Activated CD8-positive, alpha-beta memory T cell treated with anti-CD3 and anti-CD28 coated beads, Interleukin-2, amount 50 U/mL, for 24 hours (primary cell): Measurements from ENCODE around the gene TBC1D2.
A peak's percentile ranks its signal among the peaks of the same experiment; 100 is the strongest.
"Not testable (repeated sequence)": the region's sequence is repeated elsewhere in the genome, so short reads cannot be mapped to it uniquely, and the experiment has no call there.

Experiments used
- DNase-seq: peaks from one replicate; pipeline ENCODE4 v3.0.0-alpha.2; 2020; ENCODE audit errors: extremely low read depth

The TBC1D2 gene

GRCh38 chr9:98255578-98256296 is at the start of gene TBC1D2:
TBC1D2 (minus strand) TSS chr9:98255649; CDS start chr9:98255541, 108 bp downstream.
- peak; percentile 88 for DNase-seq

GRCh38 chr9:98304381-98304780 is 48.9 kb upstream of the TBC1D2 start:
- no peak for DNase-seq

DNA sequence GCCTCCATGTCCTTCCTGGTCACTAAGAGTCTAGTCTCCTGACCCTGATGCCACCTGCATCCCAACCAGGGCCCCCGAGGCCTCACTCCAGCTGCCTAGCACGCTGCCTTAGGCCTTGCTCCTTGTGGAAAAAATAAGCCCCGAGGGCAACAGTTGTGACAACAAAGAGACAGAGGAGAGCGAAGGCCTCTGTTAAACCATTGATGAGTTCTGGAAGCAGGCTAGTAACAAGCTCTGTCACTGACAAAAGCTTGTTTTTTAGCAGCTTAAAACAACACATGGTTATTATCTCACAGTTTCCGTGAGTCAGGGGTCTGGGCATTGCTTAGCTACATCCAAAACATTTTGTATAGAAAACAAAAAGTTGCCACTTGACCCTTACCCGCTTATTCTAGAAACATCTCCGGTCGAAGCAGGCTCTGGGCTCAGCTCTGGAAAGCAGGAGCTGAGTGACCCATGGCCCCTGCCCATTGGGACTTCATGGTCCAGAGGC is 48.2 kb upstream of the TBC1D2 start:
- DNase-seq, result no peak

DNA sequence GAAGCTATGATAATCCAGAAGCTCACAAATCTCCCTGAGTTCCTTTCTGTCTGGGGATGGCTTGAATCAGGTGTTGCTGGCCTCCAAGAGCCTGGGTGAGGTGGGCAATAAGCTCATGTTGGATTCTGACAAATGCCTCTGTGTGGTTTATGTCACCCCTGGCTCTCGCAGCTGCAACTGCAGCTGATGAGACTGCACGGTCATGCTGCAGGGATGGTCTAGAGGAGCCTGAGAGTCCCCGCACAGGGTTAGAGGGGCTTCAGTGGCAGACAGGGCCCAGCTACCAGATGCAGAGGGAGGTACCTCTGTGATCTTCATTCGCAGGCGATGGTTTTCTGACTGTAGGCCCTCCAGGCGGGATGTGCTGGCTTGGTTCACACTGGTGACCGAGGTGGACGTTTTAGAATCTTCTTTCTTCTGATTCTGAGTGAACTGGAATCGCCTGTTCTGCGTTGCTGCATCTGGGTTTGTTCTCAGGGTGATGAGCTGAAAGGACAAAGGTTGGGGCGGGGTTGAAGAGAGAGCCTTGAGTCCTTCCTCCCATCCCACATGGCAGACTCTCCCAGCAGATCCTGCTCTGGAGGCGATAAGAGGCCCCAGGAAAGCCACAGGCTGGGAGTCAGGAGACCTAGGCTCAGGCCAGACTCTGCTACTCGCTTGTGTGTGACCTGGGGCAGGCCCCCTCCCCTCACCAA is 47.6 kb upstream of the TBC1D2 start:
- no peak for DNase-seq

DNA sequence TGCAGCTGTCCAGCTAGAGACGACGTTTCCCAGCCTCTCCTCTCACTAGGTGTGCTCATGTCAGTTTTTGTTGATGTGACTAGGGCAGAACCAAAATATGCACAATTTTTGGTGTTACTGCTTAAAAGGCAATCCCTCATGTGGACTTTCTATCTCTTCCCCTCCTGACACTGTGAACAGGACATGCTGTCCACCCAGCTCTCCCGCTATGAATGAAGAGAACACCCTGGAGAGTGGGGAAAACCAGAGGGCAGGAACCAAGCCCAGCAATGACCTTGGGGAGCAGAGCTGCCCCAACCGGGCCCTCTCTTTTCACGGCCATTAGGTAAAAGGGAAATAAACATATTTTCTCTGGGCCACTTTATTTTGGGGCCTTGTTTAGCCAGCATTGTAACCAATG is 46.7 kb upstream of the TBC1D2 start:
- no peak for DNase-seq

DNA sequence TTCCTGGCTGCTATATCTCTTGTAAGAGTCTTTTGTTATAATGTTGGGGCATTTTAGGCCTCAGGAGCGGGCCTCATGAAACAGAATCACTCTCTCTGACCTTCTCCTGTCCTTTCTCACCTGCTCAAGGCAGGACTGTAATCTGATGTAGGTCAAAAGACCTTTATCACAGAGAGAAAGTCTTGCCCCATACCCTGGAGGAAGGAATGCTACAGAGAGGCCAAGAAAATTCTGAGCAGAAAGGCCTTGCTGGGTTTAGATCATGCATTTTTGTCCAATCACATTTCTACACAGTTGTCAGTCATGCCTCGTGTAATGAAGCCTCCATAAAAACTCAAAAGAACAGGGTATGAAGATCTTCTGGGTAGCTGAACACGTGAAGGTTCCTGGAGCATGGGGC is 45.2 kb upstream of the TBC1D2 start:
- no peak for DNase-seq

GRCh38 chr9:98298476-98298875 is 43.0 kb upstream of the TBC1D2 start:
- no peak for DNase-seq

GRCh38 chr9:98295824-98296223 is 40.4 kb upstream of the TBC1D2 start:
- no peak for DNase-seq

GRCh38 chr9:98291820-98292219 is 36.4 kb upstream of the TBC1D2 start:
- no peak for DNase-seq

DNA sequence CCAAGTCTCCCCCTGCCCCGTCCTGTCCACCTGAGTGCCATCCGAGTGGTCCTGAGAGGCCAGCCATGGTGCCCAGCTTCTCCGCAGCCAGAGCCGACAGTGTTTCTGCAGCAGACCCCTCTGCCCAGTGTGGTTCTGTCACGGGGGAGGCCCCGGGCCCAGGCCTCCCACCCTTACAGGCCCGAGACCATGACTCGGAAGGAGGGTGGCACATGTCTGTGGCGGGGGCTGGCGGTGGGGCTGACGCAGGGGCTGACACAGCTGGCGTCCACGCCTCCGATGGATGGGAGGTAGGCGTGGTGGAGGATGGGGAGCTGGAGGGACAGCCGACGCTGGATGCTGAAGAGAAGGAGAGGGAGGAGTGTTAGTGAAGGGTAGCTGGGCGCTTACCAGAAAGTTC is 35.0 kb upstream of the TBC1D2 start:
- no peak for DNase-seq

DNA sequence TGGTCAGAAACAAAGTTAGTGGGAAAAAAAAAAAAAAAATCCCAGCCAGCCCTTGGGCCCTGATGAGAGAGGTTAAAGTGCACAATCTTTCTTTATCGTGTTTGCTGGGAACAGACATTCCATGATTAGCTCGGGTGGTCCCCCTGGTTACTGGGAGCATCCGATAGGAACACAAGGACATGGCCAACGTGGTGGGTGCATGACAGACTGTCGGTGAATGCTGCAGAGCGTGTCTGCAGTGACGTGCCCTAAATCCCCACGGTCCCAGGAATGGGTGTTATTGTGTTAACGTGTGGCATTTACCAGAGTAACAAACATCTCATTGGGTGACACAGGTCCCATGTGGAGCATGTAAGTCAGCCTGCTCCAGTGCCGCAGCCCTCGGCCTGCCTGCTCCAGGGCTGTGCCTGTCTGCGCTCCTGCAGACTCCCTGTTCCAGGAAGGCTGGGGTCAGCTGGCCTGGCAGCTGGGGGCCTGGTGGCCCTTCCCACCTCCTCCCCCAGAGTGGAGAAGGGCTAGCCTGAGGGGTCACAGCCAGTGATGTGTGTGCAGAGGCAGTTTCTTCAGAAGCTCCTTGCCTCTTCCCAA is 34.3 kb upstream of the TBC1D2 start:
- DNase-seq, result no peak

DNA sequence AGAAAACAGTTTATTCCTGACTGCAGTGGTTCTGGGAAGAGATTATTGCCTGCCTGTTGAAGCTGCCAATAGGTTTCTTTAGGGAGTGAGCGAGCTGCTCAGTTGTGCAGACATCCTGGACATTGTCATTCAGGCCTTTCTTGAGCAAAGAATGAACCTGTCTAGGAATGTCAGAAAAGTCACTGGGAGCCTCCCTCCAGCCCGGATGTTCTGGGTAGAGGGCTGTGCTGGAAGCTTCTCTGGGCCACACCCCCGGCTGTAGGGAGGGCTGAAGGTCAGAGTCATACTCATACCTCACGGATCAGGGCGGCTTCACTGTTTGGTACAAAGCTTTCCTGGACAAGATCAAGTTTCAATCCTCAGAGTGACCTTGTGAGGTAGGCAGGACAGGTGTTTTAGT is 33.4 kb upstream of the TBC1D2 start:
- DNase-seq, result no peak

- DNase-seq, result no peak
Measured at GRCh38 chr9:98287384-98287783, 31.9 kb upstream of the TBC1D2 start.

GRCh38 chr9:98285446-98285845 is 30.0 kb upstream of the TBC1D2 start:
- no peak for DNase-seq

- no peak for DNase-seq
Measured at GRCh38 chr9:98284754-98285153, 29.3 kb upstream of the TBC1D2 start.

GRCh38 chr9:98283143-98283542 is 27.7 kb upstream of the TBC1D2 start:
- not testable (repeated sequence) for DNase-seq

GRCh38 chr9:98281281-98281680 is 25.8 kb upstream of the TBC1D2 start:
- DNase-seq, result no peak

DNA sequence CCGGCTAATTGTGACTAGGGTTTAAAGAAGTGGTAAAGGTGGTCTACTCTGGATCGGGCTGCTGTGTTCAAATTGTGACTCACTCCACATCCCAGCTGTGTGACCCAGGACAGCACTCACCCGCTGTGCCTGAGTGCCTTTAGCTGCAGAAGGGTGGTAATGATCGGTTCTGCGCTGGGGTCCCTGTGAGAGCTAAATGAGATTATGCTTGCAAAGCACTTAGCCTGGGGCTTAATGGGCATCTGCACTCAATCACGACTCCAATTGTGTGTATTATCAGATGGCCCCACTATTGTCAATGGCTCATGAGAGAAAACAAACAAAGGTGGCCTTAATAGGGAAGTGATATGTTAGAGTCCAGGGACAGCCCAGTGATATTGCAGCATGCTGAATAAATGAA is 25.1 kb upstream of the TBC1D2 start:
- DNase-seq, result no peak

DNA sequence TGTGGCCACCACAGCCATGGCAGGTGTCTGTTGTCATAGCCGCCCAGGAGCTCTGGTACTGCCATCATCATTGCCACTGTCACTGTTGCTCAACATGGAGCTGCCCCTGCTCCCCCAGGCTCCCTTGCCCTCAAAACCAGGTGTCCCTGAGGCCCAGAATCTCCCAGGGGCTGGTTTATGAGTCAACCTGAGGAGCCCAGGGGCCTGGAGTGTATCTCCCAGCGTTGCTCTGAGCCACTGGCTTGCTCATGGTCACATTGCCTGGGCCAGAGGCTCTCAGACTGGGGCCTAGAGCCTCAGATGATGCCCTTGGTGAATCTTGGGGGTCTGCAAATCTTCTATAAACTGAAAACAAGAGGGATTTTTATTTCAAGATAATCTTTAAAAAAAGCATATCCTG is 24.7 kb upstream of the TBC1D2 start:
- no peak for DNase-seq

DNA sequence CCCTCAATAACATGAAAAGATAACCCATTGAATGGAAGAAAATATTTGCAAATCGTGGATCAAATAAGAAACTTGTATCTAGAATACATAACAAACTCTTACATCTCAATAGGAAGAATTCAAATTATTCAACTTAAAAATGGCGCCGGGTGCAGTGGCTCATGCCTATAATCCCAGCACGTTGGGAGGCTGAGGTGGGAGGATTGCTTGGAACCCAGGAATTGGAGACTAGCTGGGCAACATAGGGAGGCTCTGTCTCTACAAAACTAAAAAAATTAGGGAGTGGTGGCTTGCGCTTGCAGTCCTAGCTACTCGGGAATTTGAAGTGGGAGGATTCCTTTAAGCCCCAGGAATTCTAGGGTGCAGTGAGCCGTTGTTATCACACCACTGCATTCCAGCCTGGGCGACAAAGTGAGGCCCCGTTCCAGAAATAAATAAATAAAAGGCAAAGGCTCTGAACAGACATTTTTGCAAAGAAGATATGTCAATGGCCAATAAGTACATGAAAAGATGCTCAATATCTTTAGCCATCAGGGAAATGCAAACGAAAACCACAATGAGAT is 21.5 kb upstream of the TBC1D2 start:
- DNase-seq, result no peak

- DNase-seq, result no peak
Measured at GRCh38 chr9:98275159-98275558, 19.7 kb upstream of the TBC1D2 start.

DNA sequence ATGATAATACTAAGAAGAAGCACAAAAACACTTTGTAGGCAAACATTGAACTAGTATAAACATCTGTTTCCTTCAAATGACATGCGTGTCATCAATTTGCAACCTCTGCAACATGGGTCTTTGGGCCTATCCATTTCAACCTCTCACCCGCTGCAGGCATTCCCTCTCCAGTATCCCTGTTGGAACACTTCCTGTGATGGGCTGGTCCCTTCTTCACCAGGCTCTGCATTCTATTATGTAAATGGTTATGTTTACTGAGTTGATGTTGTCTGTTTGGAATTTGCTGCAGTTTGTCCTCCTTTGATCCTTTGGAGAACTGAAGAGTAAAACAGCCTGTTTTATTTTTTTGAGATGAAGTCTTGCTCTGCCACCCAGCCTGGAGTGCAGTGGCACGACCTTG is 16.6 kb upstream of the TBC1D2 start:
- no peak for DNase-seq

DNA sequence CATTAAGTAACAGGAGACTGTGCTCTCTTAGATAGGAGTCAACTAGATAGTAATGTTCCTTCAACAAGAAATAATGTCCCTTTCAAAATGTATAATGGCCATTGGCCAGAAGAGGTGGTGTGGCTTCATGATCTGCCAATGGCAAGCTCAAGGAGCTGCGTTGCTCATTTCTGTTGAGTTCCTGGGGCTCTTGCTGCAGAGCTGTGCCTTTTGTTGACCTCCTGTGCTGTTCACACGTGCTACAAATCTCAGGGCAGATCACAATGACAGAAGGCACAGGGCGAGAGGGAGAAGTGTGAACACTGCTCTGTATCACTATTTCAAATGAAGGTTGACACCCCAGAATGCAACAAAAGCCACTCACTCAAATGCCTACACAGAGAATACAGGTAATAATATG is 16.0 kb upstream of the TBC1D2 start:
- DNase-seq, result no peak
